Measurements from ENCODE around the gene CTU2.

The CTU2 gene

DNA sequence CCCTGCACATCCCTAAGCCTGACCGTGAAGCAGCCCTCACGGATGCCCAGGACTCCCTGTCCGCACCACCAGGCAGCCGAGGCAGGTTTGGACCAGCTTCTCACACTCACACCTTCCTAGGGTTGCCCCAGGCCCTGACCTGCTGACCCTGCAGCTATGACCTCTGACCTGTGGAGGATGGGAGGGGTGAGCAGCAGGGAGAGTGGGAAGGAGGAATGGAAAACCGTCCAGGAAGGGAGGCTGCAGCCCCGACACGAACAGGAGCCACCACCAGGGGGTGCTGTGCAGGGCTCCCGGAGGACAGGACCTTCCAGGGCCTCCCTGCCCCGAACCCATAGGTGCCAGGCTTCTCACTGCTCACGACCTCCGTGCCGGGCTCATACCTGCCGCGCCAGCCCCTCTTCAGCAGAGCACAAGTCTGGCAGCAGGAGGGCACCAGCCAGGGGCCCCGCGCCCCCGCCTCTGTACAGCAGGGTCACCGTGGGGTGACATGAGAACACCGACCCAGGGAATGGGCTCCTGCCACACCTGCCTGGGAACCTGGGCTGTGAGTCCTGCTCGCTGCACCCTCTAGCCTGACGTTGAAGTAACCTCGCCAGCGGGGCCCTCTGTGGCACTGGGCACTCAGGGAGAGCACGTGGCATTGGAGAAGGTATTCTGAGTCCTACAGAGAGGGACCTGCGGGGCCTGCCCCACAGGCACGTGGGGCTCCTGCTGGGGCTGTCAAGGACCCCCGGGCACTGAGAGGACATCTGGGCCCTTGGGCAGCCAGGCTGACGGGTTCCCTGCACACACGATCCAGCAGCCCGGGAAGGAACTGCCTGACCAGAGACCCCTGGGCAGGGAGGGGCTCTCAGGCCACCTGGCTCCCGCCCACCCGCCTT is 37.6 kb downstream of the CTU2 start:
- peak; percentile 63 for DNase-seq (ENCODE audit: low read depth)

DNA sequence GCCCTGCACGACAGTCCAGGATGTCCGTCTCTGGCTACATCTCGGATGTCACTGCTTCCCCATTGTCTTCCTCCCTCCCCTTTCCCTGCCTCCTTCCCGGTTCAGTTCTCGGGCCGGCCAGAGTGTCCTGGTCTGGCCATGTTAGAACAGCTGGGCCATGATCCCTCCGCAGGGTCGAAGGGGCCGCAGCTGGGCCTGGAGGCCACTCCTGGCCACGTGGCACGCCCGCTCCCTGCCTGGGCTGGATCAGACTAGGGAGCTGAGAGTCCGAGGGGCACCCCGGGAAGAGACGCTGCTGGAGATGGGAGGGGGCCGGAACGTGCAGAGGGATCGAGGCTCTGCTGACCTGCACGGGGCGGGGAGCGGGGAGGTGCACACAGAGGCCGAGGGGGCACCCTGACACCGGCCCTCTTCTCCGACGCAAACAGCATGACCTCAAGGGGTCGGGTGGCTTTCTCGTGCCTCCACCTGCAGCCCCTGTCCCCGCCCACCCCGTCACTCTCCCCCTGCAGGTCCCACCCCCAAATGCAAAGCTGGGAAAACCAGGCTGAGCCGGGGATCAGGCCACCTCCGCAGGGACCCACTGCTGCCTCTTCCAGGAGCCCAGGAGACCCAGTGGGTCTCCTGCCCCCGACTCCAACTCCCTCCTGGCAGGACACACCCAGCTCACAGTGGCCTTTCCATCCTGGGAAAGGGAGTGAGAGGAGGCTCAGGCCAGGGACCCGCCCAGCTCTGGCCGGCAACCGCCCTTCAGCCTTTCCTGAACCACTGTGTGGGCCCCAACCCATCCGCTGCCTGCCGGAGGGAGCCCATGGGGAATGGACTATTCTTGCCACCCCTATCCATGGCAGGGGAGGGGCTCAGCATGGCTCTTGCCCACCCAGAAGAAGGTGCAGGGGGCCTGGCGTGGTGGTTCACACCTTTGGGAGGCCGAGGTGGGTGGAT is 38.5 kb downstream of the CTU2 start:
- no peak for DNase-seq (ENCODE audit: low read depth)

DNA sequence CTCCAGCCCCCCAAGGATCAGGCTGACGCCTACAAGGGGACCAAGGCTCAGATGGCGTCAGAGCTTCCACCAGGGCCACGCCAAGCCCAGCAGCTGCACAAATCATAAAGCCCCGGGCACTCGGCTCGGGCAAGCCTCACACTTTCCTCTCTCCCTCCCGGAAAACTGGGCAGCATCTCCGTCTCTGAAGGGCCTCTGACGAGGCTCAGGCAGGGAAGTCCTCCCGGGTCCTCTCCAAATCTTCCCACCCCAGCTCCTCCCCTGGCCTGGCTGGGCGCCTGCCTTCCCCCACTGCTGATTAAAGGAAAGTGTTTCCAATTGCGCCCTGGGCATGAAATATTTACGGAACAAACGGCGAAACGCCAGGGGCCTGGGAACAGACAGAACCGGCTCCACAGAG is 40.2 kb downstream of the CTU2 start:
- no peak for DNase-seq (ENCODE audit: low read depth)

DNA sequence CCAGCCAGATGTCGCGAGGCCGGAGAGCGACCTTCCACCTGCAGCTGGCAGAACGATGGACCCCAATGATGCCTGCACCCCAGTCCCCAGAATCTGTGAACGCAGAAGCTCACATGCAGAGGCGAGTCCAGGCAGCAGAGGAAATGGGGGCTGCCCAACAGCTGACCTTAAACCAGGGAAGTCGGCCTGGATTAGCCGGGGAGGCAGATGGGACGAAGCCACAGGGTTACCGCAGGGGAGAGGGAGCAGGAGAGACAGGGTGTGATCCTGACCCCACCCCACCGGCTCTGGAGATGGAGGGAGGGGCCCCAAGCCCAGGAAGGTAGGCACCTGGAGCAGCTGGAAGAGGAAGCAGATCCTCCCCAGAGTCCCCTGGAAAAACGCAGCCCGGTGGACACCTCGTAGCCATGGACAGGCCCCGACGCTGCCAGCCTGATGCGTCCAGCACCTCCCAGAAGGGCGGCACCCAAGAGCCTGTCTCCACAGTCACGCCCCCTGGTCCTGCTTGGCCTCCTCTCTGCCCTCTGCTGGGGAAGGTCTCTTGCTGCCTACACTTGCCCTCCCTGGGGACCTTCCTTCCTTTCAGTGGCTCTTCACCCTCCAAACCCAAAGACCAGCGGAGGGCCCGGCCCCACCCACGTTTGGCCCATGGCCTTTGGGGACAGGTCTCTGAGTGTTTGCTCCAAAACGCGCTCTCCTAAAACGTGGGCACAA is 41.4 kb downstream of the CTU2 start:
- no peak for DNase-seq (ENCODE audit: low read depth)

DNA sequence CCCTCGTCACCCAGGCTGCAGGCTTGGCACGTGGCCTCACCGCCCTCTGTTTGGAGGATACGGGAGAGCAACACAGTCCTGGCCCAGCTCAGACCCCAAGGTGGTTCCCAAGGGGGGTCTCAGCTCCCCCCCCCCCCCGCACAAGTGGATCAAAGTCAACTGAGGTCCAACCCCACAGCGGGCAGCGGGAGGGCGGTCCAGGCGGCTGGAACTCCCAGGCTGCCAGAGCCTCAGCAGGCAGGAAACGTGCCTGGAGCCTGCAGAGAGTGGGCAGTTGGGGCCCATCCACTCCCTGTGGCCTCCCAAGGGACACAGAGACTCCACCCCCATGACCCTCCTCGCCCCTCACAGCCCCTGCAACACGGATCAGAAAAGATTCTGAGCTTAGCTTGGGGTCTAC is 42.1 kb downstream of the CTU2 start:
- no peak for DNase-seq (ENCODE audit: low read depth)

DNA sequence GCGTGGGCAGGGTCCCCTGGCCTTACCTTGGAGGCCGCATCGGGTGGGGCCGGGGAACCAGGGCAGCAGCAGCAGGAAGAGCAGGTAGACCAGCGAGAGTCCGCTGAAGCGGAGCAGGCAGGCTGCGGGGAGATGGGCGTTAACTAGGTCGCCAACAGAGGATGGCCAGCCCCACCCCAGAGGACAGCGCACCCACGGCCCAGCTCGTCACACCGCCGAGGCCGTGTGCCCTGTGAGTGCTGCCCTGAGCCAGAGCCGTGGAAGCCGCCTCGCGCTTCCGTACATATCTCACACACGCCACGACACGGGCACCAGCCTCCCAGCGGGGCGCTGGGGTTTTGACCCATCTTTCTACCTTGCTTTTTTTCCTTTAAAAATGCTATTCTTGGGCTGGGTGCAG is 43.1 kb downstream of the CTU2 start:
- no peak for DNase-seq (ENCODE audit: low read depth)

DNA sequence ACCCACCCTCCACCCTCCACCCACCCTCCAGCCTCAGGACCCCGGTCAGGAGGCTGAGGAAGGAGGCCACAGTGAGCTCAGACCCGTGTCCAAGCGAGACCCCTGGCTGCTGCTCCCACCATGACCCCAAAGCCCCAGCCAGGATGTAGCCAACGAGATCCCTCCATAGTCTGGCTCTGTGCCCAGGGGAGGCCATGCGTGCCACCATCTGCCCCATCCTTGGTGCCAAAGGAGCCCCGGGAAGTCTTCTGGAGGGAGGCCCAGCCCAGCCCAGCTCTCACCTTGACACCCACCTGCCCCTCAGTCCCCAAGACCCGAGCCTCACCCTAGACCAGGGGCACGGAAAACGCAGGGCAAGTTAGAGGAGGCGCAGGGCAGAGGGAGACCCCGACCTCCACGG is 44.6 kb downstream of the CTU2 start:
- DNase-seq (ENCODE audit: low read depth): no peak

DNA sequence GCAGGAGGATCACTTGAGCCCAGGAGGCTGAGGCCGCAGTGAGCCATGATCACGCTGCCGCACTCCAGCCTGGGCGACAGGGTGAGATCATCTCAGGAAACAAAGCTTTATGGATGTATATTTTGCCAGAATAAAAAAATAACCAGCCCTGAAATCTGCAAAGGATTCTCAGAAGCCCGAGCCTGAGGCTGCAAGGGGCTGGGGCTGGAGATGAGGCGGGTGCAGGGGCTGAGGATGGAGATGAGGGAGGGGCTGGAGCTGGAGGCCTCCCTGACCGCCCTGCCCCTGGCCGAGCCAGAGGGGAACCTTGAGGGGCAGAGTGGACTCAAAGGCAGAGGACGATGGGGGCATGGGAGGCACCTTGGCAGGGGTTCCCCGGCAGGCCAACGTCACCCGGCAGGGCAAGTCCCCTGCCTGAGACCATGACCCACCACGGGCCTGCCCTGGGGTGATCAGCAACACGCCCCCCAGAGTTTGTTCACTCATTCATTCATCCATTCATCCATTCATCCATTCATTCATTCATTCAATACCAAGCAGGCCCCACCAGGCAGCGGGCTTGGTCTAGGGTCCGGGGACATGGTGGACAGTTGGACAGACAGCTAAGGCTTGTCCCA is 46.2 kb downstream of the CTU2 start:
- no peak for DNase-seq (ENCODE audit: low read depth)

DNA sequence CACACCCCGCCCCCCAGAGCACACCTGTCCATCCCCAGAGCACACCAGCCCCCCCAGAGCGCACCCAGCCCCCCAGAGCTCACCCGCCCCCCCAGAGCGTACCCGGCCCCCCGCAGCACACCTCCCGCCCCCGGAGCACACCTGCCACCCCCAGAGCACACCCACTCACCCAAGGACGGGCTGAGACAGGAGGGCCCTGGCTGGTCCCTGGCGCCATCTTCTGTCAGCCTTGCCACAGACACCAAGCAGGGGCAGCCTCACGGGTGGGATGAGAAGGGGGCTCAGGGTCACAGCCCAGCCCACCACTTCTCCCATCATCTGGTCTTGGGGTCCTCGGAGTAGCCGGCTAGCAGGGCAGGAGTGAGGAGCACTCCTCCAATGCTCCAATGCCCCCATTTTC is 46.9 kb downstream of the CTU2 start:
- no peak for DNase-seq (ENCODE audit: low read depth)

DNA sequence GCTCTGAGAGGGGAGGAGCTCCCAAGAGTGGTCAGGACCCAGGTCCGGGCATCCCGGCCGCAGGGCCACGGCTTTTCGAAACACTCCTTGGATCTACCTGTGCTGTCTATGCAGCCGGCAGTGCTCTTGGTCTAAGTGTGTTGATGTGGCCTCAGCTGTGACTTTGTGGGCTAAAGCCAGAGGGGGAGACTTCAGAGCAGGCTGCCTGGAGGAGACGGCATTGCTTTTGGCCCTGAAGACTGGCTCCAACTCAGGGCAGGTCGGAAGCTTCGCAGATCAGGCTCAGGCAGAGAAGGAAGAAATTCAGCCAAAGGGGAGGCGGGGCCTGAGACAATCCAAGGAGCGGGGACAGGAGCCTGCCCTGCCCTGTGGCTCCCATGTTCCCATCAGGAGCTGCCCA is 47.3 kb downstream of the CTU2 start:
- DNase-seq (ENCODE audit: low read depth): no peak

DNA sequence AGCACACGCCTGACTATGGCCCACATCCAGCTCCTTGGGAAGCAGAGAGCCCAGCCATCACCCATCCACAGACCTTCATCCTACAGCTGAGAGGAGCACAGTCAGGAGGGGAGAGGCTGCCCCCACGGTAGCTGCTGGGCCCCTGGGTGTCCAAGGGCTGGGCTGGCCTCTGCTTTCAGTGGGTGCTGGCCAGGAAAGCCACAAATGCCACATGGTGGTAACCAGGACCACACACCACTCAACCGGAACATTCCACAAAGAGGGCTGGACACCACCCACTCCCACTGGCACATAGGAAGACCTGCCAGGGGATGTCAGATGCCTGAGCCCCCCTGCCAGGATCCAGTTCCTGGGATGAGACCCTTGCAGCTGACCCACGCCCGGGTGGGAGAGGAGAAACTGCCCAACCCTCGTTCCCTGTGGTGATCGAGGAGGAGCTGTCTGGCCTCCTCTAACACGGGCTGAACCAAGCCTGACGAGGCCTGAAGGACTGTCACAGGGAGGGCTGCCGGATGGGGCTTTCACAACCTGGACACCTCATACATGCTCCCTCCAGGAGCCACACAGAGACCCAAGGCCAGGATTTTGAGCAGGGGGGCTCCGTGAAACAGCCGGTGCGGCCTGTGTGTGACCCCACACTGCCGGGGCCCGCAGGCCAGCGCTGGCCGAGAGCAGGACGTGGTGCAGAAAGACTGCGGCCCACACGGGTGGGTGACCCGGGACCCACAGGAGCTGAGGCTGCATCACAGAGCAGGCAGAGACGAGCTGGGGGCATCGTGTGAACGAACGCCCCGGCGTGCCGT is 48.0 kb downstream of the CTU2 start:
- no peak for DNase-seq (ENCODE audit: low read depth)

DNA sequence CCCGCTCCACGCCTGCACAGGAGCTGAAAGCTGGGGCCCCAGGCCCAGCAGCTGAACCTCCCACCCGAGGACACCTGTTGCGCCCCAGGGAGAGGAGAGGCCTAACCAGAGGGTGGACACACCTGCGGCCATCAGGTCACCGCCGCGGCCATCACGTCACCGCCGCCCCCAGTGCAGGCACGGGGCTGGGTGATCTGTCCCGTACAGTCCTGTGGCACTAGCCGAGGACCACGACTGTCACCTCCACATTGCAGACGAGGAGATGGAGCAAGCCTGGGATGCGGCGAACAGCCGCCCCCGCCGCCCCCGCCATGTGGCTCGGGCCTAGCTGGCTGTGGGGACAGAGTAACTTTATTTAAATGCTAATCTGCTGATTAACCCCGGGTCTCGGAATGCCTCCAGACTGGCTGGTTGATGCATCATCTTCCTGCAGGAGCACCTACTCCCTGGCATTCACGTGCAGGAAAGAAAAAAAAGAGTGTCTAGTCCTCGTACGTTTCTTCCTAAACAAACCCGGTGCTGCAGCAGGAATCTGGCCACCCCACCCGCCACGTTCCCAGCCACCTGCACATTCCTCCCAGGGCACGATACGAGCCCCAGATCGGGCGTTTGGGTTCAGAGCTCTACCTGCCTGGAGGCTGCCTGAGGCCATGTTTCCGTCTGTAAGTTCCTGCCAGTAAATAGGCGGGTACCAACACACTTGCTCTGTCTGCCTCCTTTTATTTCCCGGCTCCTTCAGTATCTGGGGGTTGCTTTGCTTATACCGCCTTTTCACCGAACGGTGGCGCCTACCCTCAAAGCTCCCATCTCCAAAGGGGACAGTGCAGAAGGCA is 48.8 kb downstream of the CTU2 start:
- DNase-seq (ENCODE audit: low read depth): no peak

DNA sequence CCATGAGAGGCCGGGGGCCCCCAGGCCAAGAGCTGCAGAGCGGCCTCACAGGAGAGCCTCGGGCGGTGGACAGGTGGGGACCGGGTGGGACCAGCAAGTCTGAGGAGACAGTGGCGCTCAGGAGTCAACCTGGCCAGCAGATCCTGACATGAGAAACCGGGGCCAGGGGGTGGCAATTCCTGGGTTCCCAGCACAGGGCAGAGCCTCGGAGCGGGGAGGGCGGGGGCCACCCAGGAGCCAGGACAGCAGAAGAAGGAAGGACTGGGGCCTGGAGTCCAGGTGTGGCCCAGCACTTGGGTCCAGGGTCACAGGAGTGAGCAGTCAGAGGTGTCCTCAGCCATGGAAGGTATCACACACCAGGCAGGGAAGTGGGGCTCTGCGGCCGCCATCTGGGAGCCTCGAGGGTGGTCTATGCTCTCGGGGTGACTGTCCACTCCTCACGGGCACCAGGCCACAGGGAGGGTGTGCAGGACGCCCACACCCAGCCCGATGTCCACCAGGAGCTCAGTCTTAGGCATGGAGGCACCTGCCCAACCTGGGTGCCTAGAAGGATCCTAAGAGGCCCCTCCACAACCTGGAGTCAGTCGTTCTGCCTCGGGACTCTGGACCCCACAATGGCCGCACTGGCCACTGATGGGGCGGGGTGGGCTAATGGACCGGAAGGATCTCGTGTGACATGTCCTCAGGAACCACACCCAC is 49.6 kb downstream of the CTU2 start:
- DNase-seq (ENCODE audit: low read depth): no peak

DNA sequence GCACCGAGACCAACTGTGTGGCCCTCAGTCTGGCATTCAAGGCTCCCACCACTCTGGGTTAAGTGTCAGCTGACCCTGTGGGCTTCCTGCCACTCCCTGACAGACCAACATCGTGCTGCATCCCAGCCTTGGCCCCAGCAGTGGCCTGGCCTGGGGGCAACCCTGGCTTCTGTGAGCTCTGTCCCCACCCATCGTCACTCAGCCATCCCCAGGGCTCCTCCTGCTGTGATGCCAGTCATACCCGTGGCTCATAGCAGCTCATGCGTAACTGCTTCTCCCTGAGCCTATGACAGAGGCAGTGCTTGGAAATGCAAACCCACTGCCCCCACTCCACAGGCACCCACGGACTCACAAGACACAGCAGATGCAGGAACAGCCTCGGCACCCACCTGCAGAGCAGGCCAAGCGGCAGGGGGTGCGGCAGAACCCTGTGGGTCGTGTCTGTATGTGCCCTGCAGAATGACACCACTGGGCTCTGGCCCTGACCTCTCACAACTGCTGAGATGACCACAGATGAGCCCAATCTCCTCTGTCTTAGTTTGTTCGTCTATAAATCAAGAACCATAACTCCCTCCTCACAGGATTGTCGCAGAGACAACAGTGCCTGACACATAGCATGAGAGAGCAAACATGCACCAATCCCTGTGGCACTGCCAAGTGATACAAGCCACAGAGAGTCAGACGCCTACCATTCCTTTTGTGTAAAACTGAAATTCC is 52.1 kb downstream of the CTU2 start:
- no peak for DNase-seq (ENCODE audit: low read depth)

DNA sequence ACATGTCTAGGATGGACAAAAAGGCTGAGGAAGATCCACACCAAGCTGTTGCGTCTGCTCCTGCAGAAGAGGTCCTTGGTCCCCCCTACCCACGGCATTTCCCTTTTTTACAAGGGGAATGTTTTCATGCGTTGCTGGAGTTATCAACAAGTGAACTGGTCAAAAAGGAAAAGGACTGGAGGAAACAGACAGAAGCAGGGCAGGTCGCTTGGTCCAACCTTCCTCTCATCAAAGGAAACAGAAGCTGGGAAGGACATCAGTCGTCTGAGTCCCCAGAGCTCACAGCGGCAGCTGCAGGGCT is 52.6 kb downstream of the CTU2 start:
- DNase-seq (ENCODE audit: low read depth): no peak

DNA sequence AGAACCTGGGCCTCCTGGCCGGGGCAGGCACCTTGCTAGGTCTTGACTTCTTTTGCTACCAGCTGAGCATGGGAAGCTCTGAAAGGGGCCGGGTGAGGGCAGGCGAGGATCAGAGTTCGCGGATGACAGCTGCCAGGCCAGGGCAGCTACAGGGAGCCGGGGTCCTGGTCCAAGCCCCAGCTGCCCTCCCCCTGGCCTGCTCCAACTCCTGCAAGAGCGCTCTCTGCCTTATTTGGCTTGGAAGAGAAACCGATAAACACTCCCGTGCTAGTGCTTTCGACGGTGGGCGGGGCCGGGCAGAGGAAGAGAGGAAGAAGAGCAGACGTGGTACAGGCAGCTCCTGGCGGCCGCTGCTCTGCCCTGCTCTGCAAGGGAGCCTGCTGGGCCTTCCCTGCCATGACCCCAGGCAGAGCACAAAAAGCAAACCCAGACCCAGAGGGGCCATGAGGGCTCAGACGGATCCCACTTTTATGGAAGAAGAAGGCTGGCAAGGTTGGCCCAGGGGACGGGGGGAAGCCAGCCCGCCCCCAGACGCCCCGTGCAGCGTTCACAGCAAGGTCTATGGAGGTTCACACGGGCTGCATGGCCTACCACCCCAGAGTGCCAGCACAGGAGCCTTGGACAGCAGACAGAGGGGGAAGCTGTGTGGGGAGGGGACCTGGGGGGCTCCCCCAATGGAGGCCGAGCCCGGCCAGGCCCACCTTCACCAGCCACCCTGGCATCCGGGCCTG is 53.1 kb downstream of the CTU2 start:
- peak; percentile 36 for DNase-seq (ENCODE audit: low read depth)

DNA sequence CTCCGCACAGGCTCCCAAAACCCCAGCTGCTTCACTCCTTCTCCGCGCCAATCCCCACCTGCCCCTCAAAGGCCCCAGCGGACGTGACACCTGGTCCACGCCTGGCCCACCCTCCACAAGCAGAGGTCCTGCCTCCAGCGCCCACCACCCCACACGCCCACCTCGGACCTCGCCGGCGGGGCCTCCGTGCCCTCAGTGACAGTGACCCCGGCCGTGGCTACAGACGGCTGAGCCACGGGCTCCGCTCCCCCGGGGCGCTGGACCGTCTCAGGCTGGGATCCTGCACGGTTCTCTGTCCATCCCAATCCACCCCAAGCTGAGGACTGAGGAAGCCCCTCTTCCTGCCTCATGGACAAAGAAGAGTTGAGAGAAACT is 53.7 kb downstream of the CTU2 start:
- no peak for DNase-seq (ENCODE audit: low read depth)

DNA sequence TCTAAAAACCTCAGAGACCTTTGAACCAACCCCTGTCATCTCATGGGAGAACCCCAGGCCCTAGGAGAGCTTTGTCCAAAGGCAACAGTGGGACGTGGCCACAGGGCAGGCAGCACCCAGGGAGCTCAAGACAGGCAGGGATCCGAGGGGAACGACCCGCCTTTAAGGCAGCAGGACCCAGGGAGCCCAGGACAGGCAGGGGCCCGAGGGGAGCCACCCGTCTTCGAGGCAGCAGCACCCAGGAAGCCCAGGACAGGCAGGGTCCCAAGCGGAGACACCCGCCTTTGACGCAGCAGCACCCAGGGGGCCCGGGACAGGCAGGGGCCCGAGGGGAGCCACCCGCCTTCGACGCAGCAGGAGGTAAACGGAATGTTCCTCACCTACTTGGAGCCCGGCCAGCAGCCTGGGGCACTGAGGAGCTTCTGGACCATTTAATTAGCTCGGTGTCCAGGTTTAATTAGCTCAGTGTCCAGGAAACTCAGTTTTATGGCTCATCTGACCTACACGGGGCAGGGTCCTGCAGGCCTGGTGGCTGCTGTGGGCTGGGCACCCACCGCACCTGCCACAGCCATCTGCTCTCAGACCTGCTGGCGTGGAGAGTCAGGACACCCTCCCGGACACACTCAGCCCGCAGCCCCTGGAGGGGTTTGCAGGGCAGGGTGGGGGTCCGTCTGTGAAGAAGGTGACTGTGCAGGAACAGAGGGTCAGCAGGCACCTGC is 54.3 kb downstream of the CTU2 start:
- no peak for DNase-seq (ENCODE audit: low read depth)

Measured in activated T-helper 1 cell treated with Interleukin-2 at 50 U/mL for 16 hours (primary cell).